AG09319 (cell line): ENCODE measurements around the gene ACBD5.
"Not testable (repeated sequence)": the region's sequence is repeated elsewhere in the genome, so short reads cannot be mapped to it uniquely, and the experiment has no call there.

ENCODE experiments used
- DNase-seq: peaks from one replicate; pipeline ENCODE4 v3.0.0-alpha.2; 2010; ENCODE audit warnings: low read depth; ENCODE audit errors: extremely low read depth
- TF ChIP-seq, protein P1 (sequence below): IDR thresholded peaks from 2 replicates; pipeline ENCODE4 v1.5.1; 2011; ENCODE audit warnings: low read depth, mild to moderate bottlenecking, inconsistent platforms, low read length, moderate library complexity

Gene ACBD5

DNA sequence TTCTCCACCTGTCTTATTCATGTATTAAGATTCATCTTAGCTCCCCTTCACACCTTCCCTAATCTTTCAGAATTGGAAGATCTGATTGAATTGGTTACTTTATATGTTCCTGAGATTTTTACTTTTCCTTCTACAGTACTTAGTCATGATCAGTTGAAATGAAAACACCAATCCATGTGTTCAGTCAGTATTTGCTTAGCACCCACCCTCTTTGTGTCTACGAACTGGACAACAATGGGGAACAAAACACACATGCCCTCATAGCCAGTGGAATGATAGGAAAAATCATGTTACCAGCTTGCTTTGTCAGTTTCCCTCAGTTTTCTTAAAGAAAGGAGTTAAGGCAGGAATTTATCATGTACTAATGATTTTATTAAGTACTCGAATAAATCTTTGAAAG, 83.4 kb downstream of the ACBD5 start:
- TF ChIP-seq, protein P1, sequence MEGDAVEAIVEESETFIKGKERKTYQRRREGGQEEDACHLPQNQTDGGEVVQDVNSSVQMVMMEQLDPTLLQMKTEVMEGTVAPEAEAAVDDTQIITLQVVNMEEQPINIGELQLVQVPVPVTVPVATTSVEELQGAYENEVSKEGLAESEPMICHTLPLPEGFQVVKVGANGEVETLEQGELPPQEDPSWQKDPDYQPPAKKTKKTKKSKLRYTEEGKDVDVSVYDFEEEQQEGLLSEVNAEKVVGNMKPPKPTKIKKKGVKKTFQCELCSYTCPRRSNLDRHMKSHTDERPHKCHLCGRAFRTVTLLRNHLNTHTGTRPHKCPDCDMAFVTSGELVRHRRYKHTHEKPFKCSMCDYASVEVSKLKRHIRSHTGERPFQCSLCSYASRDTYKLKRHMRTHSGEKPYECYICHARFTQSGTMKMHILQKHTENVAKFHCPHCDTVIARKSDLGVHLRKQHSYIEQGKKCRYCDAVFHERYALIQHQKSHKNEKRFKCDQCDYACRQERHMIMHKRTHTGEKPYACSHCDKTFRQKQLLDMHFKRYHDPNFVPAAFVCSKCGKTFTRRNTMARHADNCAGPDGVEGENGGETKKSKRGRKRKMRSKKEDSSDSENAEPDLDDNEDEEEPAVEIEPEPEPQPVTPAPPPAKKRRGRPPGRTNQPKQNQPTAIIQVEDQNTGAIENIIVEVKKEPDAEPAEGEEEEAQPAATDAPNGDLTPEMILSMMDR, result no peak
- no peak for DNase-seq

DNA sequence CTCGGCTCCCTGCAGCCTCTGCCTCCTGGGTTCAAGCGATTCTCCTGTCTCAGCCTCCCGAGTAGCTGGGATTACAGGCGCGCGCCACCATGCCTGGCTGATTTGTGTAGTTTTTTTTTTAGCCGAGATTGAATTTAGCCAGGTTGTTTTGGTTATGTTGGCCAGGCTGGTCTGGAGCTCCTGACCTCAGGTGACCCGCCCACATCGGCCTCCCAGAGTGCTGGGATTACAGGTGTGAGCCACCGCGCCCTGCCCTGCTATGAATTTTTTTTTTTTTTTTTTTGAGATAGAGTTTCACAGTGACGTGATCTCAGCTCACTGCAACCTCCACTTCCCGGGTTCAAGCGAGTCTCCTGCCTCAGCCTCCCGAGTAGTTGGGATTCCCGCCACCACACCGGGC, 84.0 kb downstream of the ACBD5 start:
- DNase-seq, result not testable (repeated sequence)

DNA sequence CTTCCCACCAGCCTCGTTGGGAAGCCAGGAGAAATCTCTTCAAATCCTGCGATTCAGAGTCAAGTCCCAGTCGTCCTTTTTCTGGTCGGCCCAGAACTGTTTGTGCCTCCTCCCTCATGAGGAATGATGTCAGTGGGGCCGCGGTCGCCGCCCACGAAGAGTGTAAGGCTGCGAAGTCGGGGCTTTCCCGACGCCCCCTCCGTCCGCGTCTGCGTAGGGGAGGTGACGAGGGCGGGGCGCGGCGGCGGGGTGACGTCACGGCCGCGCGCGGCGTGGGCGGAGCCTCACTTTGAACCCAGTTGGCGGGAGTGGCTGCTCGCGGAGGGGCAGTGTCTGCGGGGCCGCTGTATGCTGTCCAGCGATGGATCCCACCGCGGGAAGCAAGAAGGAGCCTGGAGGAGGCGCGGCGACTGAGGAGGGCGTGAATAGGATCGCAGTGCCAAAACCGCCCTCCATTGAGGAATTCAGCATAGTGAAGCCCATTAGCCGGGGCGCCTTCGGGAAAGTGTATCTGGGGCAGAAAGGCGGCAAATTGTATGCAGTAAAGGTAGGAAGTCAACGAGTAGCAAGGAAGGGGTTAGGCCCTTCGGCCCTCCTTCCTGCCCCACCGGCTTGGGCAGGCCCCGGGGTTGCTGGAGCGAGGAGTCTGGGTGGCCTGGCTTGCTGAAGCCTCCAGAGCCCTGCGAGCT, 85.4 kb downstream of the ACBD5 start, which contains the start of gene MASTL:
TSS of gene MASTL (plus strand) at position 287 of the 689 bp plus-strand sequence. CDS start at position 362, 75 bp downstream.
- peak; percentile 89 for DNase-seq
- TF ChIP-seq, protein P1, result no peak

DNA sequence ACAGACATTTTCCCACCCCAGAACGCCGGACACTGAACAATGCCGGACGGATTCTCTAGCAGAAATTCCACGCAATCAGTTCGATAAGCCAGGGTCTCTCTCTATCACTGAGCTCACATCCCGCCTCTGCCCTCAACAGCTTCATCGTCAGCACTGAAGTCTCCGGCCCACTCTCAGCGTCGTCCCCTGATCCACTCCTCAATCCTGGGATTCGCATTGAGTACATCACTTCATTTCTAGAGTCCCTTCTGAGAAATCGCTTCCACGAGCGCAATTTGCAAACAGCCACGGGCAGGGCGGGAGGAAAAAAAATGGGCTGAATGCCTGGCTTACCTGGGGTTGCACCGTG, 86.8 kb downstream of the ACBD5 start:
- DNase-seq, result no peak

DNA sequence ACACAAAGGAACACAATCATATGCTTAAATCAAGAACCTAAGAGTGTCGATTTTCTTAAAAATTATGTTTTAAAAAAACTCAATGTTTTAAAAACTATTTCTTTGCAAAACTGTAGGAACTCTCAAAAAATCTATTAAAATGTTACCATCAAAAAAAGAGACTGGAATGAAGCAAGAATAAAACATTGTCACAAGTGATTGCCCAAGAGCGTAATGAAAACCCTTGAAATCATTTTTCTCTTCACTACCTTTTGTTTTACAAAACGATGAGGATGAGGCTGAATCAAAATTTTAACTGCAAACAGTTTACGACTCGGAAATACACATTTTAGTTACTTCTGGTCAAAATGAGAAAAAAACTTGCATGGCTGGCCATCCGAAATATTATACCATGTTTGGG, 87.3 kb downstream of the ACBD5 start:
- DNase-seq, result no peak
- TF ChIP-seq, protein P1, result no peak

More for the DNA sequence above, 86.8 kb downstream of the ACBD5 start:
- TF ChIP-seq, protein P1, result no peak

DNA sequence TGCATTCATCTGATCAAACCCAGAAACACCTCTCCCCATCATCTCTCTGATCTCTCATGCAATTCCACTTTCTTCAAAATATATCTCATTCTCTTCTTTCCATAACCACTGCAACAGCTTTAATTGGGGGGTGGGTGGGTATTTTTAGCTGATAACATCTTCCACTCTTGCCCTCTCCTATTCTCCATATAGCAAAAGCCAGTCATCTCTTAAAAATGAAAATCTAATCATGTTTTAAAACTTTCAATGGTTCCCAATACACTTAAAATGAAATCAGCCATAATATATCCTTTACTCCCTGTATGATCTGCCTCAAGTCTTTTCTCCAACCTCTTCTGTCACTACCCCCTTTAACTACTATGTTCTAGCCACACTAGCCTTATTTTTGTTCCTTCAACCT, 87.9 kb downstream of the ACBD5 start:
- TF ChIP-seq, protein P1, result no peak
- no peak for DNase-seq

DNA sequence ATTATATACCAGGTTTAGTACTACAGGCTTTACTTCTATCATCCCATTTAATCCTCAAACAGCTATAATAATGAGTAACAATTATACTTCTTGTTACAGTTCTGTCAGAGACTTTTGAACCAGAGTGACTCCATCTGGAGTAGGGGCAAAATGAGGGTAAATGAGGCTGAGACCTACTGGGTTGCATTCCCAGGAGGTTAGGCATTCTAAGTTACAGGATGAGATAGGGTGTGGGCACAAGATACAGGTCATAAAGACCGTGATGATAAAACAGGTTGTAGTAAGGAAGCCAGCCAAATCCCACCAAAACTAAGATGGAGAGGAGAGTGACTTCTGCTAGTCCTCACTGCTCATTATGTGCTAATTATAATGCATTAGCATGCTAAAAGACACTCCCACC, 90.3 kb downstream of the ACBD5 start:
- DNase-seq, result no peak
- TF ChIP-seq, protein P1, result no peak

DNA sequence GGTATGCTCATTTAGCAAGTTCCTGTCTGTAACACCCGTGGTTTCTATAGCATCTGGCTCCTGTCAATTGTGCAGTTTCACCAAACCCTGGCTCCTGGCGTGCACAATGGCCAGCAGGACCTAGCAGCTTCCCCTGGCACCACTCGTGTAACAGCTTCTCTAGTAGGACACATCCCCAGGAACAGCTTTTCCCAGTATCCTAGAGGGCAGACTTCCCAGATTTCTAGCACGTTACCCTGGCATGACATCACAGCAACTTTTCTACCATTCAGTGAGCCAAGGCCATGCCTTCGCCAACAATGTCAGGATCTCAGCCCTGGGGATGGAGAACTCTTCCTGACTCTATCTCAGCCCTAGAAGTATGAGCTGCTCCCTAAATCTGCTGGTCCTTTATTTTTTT, 92.9 kb downstream of the ACBD5 start:
- DNase-seq, result no peak
- TF ChIP-seq, protein P1, result no peak
